Ishikawa (cell line): ENCODE measurements around the gene IL5RA.

Source experiments
- CEBPB ChIP-seq: IDR thresholded peaks from 2 replicates; pipeline ENCODE4 v1.6.1; 2012
- CREB1 ChIP-seq: IDR thresholded peaks from 2 replicates; pipeline ENCODE4 v1.6.1; 2012; ENCODE audit warnings: low read depth
- EGR1 ChIP-seq: IDR thresholded peaks from 2 replicates; pipeline ENCODE4 v1.6.1; 2012
- EP300 ChIP-seq: IDR thresholded peaks from 2 replicates; pipeline ENCODE4 v1.6.1; 2012; ENCODE audit warnings: borderline replicate concordance
- FOXM1 ChIP-seq: IDR thresholded peaks from 2 replicates; pipeline ENCODE4 v1.6.1; 2012; ENCODE audit warnings: low read depth, borderline replicate concordance
- MAX ChIP-seq: IDR thresholded peaks from 2 replicates; pipeline ENCODE4 v1.6.1; 2012
- NFIC ChIP-seq: IDR thresholded peaks from 2 replicates; pipeline ENCODE4 v1.6.1; 2012
- RAD21 ChIP-seq: IDR thresholded peaks from 2 replicates; pipeline ENCODE4 v1.6.1; 2012; ENCODE audit warnings: low read depth
- REST ChIP-seq: IDR thresholded peaks from 2 replicates; pipeline ENCODE4 v1.6.1; 2012; ENCODE audit warnings: low read depth, mild to moderate bottlenecking
- TAF1 ChIP-seq: IDR thresholded peaks from 2 replicates; pipeline ENCODE4 v1.6.1; 2012; ENCODE audit warnings: low read depth, mild to moderate bottlenecking
- TCF12 ChIP-seq: IDR thresholded peaks from 2 replicates; pipeline ENCODE4 v1.6.1; 2012; ENCODE audit warnings: low read depth
- TEAD4 ChIP-seq: IDR thresholded peaks from 2 replicates; pipeline ENCODE4 v1.6.1; 2012
- YY1 ChIP-seq: IDR thresholded peaks from 2 replicates; pipeline ENCODE4 v1.6.1; 2012; ENCODE audit warnings: low read depth
- ZBTB7A ChIP-seq: IDR thresholded peaks from 2 replicates; pipeline ENCODE4 v1.6.1; 2012; ENCODE audit warnings: low read depth
- TF ChIP-seq, protein P1 (sequence below): IDR thresholded peaks from 2 replicates; pipeline ENCODE4 v1.6.1; 2012

The IL5RA gene, protein sequence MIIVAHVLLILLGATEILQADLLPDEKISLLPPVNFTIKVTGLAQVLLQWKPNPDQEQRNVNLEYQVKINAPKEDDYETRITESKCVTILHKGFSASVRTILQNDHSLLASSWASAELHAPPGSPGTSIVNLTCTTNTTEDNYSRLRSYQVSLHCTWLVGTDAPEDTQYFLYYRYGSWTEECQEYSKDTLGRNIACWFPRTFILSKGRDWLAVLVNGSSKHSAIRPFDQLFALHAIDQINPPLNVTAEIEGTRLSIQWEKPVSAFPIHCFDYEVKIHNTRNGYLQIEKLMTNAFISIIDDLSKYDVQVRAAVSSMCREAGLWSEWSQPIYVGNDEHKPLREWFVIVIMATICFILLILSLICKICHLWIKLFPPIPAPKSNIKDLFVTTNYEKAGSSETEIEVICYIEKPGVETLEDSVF

GRCh38 chr3:3110299-3110630 lies at the start of gene IL5RA:
IL5RA (minus strand) TSS chr3:3110374; CDS start chr3:3104984, 5,390 bp downstream.
- TF ChIP-seq YY1 (no peak), CEBPB (no peak), ZBTB7A (no peak), MAX (no peak), REST (no peak), TAF1 (no peak), TCF12 (no peak), EGR1 (no peak), RAD21 (no peak)
- TF ChIP-seq, protein P1, sequence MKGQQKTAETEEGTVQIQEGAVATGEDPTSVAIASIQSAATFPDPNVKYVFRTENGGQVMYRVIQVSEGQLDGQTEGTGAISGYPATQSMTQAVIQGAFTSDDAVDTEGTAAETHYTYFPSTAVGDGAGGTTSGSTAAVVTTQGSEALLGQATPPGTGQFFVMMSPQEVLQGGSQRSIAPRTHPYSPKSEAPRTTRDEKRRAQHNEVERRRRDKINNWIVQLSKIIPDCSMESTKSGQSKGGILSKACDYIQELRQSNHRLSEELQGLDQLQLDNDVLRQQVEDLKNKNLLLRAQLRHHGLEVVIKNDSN: no peak

- no peak for TF ChIP-seq CEBPB
- TF ChIP-seq, protein P1: no peak
- no peak for TF ChIP-seq TAF1
These were observed 47.3 kb upstream of the IL5RA start for GRCh38 chr3:3157484-3157883.

DNA sequence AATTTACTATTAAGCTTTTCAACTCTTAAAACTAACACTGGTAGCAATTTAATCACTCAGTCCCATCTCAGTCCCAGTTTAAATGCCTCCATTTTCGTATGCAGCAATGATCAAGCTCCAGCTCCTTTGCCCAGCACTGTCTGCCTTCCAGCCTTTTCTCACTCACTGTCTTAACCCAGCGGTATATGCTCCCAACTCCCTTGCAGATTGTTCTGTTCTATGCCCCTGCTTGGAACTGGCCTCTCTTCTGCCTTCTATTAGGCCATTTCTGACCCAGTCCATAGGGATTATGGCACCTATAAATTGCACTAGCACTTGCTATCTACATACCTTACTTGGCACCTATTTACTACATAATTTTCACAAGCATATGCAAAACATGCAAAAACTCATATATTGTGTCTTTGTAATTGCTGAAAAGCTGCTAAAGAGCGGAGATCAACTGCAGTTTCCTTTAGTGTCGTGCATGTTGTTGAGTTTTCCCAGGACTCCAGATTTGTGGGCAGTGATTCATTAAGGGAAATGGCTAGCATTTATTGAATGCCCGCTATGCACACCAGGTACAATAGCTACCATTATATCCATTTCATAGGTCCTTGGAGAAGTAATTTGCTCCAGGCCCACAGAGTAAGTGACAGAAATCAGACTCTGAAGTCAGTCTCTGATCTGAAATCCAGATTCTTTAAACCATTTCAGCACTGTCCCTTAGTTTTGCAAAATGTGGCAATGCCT lies 44.9 kb upstream of the IL5RA start:
- no peak for TF ChIP-seq ZBTB7A
- no peak for TF ChIP-seq YY1
- TF ChIP-seq NFIC: no peak
- TF ChIP-seq RAD21: no peak
- TF ChIP-seq CEBPB: no peak

DNA sequence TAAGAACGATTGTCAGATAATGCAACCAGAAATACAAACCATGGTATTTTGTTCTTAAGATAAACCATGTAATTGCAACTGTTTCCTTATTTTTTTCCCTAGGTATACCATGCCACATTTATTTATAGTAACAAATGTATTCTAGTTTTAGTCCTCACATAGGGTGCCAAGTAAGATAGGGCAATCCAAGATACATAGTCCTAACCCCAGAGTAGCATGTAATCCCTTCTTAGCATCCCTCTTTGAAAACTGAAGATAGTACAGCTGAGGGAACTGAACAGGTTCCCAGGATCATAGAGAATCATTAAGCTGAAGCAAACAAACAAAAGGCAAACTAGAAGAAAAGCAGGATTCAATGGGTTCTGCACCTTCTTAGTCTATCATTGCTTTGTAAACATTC lies 41.3 kb upstream of the IL5RA start:
- TF ChIP-seq REST: no peak
- no peak for TF ChIP-seq EGR1
- no peak for TF ChIP-seq ZBTB7A
- TF ChIP-seq, protein P1: no peak
- TF ChIP-seq CEBPB: no peak
- no peak for TF ChIP-seq MAX
- TF ChIP-seq YY1: no peak
- TF ChIP-seq EP300: no peak
- TF ChIP-seq CREB1: no peak
- no peak for TF ChIP-seq FOXM1
- TF ChIP-seq TEAD4: no peak
- no peak for TF ChIP-seq TAF1
- no peak for TF ChIP-seq RAD21
- no peak for TF ChIP-seq NFIC
- no peak for TF ChIP-seq TCF12

DNA sequence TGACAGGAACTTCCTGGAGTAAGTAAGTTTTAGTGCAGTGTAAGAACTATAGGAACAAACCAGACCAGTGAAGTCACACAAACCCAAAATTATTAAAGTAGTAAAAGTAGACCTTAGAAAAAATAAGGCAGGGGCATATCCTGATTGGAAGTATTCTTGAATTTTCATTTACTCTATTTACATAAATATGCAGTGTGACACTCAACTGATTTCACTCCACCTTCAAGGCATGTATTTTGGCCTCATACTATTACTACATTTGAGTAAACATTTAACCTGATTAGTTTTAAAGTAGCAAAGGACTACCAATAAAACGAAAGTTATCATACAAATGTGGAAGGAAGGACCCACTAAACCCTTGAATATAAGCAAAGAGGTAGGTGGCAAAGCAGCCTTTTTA lies 39.4 kb upstream of the IL5RA start:
- TF ChIP-seq ZBTB7A: no peak
- no peak for TF ChIP-seq FOXM1

- TF ChIP-seq YY1 (no peak), TEAD4 (no peak), CEBPB (no peak)
These were observed 35.7 kb upstream of the IL5RA start for GRCh38 chr3:3145831-3146230.
